Mucosa of stomach (tissue), 1 donor: ENCODE measurements around the gene IL26.
"Not testable (repeated sequence)": the region's sequence is repeated elsewhere in the genome, so short reads cannot be mapped to it uniquely, and the experiment has no call there.

ENCODE experiments used
- H3K27me3 ChIP-seq: one replicate; pipeline ENCODE4 v1.7.0; 2013; ENCODE audit warnings: mild to moderate bottlenecking, low read length; ENCODE audit not compliant: control insufficient read depth, insufficient read depth
- H3K36me3 ChIP-seq: one replicate; pipeline ENCODE4 v1.7.0; 2013; ENCODE audit warnings: low read length; ENCODE audit not compliant: control insufficient read depth, insufficient read depth
- H3K4me1 ChIP-seq: one replicate; pipeline ENCODE4 v1.7.0; 2013; ENCODE audit warnings: mild to moderate bottlenecking, low read length; ENCODE audit not compliant: control insufficient read depth, insufficient read depth
- H3K4me3 ChIP-seq: one replicate; pipeline ENCODE4 v1.7.0; 2013; ENCODE audit warnings: low read length
- H3K9ac ChIP-seq: one replicate; pipeline ENCODE4 v1.7.0; 2013; ENCODE audit warnings: mild to moderate bottlenecking, low read length, moderate library complexity
- H3K9me3 ChIP-seq: one replicate; pipeline ENCODE4 v1.7.0; 2013; ENCODE audit warnings: mild to moderate bottlenecking, low read length, moderate library complexity; ENCODE audit not compliant: control insufficient read depth
- donor health status: Pancreatic carcinoma.

The IL26 gene

GRCh38 chr12:68221497-68221896 is 4.1 kb downstream of the IL26 start:
- peaks cover 5% of the 10 kb centered on the region for H3K4me1 ChIP-seq

GRCh38 chr12:68210875-68211274 is 14.7 kb downstream of the IL26 start:
- Histone ChIP-seq H3K27me3 (peaks cover 5% of the 10 kb centered on the region), H3K9ac (no peak overlapping the region), H3K4me1 (no peaks in the 10 kb centered on the region), H3K4me3 (no peak overlapping the region), H3K9me3 (no peaks in the 10 kb centered on the region), H3K36me3 (no peaks in the 10 kb centered on the region)

More at GRCh38 chr12:68221497-68221896, 4.1 kb downstream of the IL26 start:
- Histone ChIP-seq H3K9me3 (no peaks in the 10 kb centered on the region), H3K36me3 (no peaks in the 10 kb centered on the region), H3K9ac (no peak overlapping the region), H3K27me3 (no peaks in the 10 kb centered on the region), H3K4me3 (no peak overlapping the region)

GRCh38 chr12:68209048-68209728 is 16.4 kb downstream of the IL26 start:
- not testable (repeated sequence) for H3K36me3 ChIP-seq, H3K9ac ChIP-seq, H3K4me3 ChIP-seq, H3K4me1 ChIP-seq, H3K9me3 ChIP-seq, H3K27me3 ChIP-seq

DNA sequence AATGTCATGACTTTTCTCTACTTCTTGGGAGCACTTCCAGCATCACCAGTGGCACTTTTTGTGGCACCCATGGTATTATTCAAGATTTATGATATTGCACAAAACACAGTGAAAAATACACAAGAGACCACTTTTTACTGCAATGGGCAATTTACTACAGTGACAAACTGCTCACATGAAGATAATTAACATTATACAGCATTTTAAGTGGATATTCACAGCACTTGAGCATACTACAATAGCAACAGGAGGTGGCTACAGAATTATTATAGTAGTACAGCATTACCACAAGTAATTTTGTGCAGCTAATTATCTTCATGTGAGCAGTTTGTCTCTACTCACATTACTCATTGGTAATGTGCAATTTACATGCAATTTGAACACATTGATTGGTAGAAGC is 18.3 kb downstream of the IL26 start:
- Histone ChIP-seq H3K36me3 (no peaks in the 10 kb centered on the region), H3K9ac (no peak overlapping the region), H3K9me3 (no peaks in the 10 kb centered on the region), H3K4me3 (no peak overlapping the region), H3K27me3 (peaks cover 5% of the 10 kb centered on the region), H3K4me1 (no peaks in the 10 kb centered on the region)

GRCh38 chr12:68206446-68206845 is 19.2 kb downstream of the IL26 start:
- Histone ChIP-seq H3K36me3 (no peaks in the 10 kb centered on the region), H3K27me3 (peaks cover 5% of the 10 kb centered on the region), H3K4me3 (no peak overlapping the region), H3K4me1 (no peaks in the 10 kb centered on the region), H3K9ac (no peak overlapping the region), H3K9me3 (no peaks in the 10 kb centered on the region)

- Histone ChIP-seq H3K27me3 (peaks cover 5% of the 10 kb centered on the region), H3K4me3 (no peak overlapping the region), H3K36me3 (no peaks in the 10 kb centered on the region), H3K4me1 (no peaks in the 10 kb centered on the region), H3K9ac (no peak overlapping the region), H3K9me3 (no peaks in the 10 kb centered on the region)
Measured at GRCh38 chr12:68203460-68203875, 22.1 kb downstream of the IL26 start.

DNA sequence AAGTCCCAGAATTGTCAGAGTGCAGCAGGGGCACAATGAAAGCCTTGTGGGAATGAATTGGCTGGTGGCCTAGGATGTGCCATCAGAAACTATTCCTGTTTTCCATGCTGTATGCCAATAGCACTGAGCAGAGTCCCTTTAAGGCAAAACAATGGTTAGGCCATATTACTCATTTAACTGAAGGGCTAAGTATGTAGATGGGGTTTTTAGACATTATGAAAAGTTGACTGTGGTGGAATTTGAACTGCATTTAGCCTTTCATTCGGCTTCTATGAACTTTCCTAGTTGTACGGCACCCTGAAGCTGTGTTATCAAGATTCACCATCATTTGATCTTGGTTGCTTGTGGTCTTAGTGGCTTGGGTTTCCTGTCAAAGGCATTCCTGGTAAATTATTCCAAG is 24.8 kb downstream of the IL26 start:
- Histone ChIP-seq H3K4me3 (no peak overlapping the region), H3K9ac (no peak overlapping the region), H3K27me3 (no peaks in the 10 kb centered on the region), H3K4me1 (no peaks in the 10 kb centered on the region), H3K36me3 (no peaks in the 10 kb centered on the region), H3K9me3 (no peaks in the 10 kb centered on the region)

DNA sequence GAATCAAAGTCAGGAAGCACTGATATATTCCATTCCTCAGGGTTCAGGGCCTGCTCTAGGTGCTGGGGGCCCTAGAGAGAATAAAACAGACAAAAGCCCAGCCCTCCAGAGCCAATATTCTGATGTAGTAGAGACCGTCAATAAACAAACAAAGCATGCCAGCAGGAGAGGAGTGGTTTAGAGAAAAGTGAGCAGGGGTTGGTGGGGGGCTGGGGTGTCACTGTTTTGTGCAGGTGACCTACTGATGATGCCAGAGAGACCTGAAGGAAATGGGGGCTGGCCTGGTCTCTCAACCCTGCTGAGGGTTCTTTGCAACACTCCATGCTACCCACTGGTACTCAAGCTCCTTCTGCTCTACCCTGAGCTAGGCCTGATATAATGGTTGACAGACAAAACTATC is 26.5 kb downstream of the IL26 start:
- Histone ChIP-seq H3K9ac (no peak overlapping the region), H3K4me1 (no peaks in the 10 kb centered on the region), H3K9me3 (no peaks in the 10 kb centered on the region), H3K27me3 (no peaks in the 10 kb centered on the region), H3K36me3 (no peaks in the 10 kb centered on the region), H3K4me3 (no peak overlapping the region)

DNA sequence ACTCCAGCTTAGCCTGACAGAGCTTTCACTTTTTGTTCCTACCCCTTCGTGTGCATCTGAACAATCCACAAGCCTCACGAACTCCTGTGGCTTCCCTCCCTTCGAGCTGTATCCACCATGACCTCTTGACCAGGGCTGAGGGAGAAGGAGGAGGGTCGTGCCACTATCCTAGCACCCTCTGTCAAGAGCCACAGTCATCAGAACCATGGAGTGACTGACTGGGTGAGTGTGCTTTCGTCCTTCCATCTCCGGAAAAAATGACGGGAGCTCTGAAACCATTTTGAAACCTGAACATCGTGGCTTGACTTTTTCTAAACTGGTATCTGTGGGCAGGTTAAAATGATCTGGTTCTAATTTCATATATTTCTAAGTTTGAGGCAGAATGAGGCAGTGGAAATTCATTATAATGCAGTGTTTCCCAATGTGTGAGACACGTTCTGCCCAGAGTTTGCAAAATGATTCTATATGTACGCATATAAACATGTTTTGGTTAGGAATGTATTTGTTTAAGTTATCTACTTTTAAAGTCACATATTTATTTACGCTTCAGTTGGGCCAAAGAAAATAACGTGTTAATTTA is 27.0 kb downstream of the IL26 start:
- Histone ChIP-seq H3K36me3 (no peaks in the 10 kb centered on the region), H3K4me3 (no peak overlapping the region), H3K9ac (no peak overlapping the region), H3K27me3 (no peaks in the 10 kb centered on the region), H3K4me1 (no peaks in the 10 kb centered on the region), H3K9me3 (no peaks in the 10 kb centered on the region)

- H3K9me3 ChIP-seq, result no peaks in the 10 kb centered on the region
- H3K4me1 ChIP-seq, result no peaks in the 10 kb centered on the region
- no peak overlapping the region for H3K9ac ChIP-seq
- no peaks in the 10 kb centered on the region for H3K36me3 ChIP-seq
- no peaks in the 10 kb centered on the region for H3K27me3 ChIP-seq
- no peak overlapping the region for H3K4me3 ChIP-seq
Measured at GRCh38 chr12:68190301-68190700, 35.3 kb downstream of the IL26 start.

DNA sequence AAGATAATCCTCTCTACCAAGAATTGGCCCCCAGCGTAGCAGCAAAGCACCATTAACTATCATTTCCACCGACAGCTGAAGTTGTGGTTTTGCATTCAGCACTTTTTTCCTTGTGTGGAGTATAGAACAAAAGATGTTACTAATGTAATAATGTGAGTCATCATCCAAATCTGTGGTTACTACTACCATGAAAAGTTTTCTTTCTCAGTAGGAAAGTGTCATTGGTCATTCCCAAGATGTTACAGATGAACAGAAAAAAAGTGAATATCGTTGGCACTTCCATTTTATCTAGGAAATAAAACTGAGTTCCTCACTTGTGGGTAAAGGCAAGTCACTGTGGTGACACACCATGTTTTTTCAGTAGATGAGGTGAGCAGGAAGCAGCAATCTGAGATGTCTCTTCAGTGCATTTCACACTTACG is 35.8 kb downstream of the IL26 start:
- no peaks in the 10 kb centered on the region for H3K36me3 ChIP-seq
- no peaks in the 10 kb centered on the region for H3K4me1 ChIP-seq
- H3K27me3 ChIP-seq, result no peaks in the 10 kb centered on the region
- H3K9me3 ChIP-seq, result no peaks in the 10 kb centered on the region
- no peak overlapping the region for H3K9ac ChIP-seq
- H3K4me3 ChIP-seq, result no peak overlapping the region

- Histone ChIP-seq H3K27me3 (no peaks in the 10 kb centered on the region), H3K4me1 (no peaks in the 10 kb centered on the region), H3K4me3 (no peak overlapping the region), H3K9me3 (no peaks in the 10 kb centered on the region), H3K9ac (no peak overlapping the region), H3K36me3 (no peaks in the 10 kb centered on the region)
Measured at GRCh38 chr12:68185598-68185997, 40.0 kb downstream of the IL26 start.
